Measurements from ENCODE around the gene FREM1.

The FREM1 gene

DNA sequence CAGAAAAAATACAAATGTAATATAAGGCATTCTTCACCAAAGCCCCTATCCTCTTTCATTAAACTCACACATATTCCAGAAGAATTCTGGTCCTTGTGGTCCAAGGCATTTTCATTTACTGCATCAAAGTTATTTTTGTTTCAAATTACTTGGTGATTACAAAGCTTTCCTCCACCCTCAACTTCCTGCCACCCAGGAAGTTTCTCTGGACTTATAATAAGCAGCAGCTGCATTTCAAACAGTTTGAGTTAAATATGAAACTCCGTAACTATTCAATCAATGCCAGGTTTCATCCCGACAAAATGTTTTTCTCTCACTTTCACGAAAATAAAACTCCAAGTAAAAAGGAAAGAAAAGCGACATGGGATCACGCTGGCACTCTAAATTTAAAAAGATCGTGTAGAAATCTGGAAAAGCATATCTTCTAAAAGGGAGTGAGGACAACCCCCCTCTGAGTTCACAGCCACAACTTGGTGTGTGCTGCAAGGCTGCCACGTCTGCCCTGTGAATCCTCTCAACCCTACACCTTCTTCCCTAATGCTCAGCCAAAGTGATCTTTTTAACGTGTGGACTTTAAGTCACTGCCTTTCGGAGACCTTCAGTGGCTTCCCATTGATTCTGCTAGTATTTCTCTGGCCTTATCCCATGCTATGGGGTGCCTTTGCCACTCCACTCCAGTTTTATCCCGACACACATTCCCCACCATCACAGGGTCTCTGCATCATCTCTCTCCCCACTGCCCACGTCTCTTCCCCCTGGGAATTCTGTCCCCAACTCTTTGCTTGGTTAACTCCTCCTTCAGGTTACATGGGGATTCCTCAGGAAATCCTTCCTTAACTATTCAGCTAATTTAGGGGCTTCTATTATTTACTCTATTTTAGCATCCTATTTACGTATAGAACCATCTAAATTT is 96.6 kb downstream of the FREM1 start:
- DNase-seq (ENCODE audit: low read depth) = no peak

DNA sequence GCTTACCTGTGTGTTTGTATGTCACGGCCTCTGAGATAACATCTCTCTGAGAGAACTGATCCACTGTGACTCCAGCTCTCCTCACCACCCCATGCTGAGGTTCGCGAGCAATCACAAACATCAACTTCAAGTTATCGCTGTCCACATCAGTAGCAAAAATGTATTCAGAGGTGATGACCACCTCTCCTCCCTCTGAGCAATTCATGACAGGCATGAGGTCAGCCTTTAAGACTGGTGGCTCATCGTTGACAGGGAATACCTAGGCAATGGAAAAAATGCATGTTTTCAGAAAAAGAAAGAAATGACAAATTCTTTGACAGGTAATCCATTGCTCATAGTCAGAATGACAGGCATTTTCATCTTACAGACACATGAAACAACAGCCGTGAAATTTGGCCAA is 97.4 kb downstream of the FREM1 start:
- no peak for DNase-seq (ENCODE audit: low read depth)

DNA sequence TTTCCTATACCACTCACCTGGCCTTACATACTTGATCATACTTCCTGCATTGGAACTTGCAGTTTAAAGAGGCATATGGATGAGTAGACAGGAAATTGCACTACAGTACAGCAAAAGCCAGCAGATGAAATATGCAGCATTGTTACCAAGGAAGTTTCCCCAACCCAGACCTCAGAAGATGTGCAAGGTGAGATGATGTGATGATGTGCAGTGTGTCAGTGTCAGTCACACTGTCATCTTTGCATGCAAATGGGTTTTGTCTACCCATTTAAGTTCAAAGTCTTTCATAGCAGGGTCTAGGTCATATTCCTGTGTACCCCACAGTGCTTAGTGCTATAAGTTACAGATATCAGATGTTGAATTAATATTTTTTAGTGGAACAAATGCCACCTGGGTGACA is 98.4 kb downstream of the FREM1 start:
- DNase-seq (ENCODE audit: low read depth) = no peak

DNA sequence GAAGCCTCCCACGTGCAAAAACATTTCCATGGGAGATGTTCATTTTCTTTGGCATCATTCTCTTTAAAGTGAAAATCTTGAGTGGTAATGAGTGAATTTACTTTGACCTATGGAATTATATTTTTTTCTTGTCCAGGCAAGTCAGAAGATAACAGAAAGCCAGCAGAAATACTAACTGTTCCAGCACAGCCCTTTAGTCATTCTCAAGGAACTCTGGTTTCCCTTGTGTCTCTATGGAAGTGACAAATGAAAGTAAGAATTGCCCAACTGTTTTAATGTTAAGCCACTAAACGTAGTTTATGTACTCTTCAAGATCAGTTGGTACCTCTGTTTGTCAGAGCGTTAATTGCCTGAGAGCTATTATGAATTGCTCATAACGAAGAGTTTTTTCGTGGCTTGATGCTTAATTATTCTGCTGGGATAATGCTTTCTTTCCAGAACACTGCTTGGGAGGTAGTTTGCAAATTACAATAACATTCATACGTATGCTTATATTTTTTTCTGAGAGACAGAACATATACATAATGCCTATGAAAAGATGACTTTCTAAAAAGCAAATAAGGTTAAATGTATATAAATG is 103.2 kb downstream of the FREM1 start:
- no peak for DNase-seq (ENCODE audit: low read depth)

DNA sequence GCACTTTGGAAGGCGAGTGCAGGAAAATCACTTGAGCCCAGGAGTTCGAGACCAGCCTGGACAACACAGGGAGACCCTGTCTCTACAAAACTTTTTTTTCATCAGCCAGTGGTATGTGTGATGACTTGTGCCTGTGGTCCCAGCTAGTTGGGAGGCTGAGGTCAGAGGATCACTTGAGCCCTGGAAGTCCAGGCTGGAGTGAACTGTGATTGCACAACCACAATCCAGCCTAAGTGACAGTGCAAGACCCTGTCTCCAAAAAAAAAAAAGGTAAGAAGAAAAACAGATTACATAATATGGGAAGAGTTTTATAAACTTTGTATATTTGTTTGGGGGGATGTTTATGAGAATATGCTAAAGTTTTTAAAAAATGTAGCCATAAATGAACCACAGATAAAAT is 111.2 kb downstream of the FREM1 start:
- no peak for DNase-seq (ENCODE audit: low read depth)

DNA sequence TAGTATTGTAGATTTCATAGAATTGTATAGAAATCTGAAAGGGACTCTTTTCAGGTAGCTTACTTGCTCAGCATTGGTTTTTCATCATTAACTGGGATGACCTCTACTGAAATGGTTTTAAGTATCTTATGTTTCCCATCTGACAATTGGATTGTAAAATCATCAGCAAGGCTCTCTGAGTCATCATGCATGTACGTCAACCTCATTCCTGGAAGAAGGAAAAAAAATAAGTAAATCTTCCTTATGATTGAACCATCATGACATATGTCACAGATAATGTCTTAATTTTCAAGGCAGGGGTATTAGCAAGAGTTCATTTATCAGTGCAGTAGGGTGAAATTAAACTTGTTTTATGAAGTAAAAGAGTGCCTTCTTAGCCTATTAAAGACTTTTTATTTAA is 112.8 kb downstream of the FREM1 start:
- DNase-seq (ENCODE audit: low read depth) = no peak

DNA sequence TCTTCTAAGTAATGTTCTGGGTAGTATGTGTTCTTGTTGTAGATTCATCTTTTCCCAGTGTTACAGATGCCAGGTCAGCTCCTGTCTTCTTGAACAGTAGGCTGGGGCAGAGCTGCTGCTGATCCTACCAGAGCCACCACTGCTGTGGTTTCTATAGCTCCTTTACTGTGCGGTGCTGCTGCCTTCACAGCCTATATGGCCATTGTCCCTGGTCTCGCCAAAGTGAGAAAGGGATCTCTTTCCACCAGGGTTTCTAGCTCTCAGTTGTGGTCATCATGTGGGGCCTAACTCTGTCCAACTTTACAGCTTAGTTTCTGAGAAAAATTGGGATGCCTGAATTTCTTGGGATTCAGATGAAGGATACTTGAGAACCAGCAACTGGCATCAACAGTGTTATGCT is 116.8 kb downstream of the FREM1 start:
- no peak for DNase-seq (ENCODE audit: low read depth)

DNA sequence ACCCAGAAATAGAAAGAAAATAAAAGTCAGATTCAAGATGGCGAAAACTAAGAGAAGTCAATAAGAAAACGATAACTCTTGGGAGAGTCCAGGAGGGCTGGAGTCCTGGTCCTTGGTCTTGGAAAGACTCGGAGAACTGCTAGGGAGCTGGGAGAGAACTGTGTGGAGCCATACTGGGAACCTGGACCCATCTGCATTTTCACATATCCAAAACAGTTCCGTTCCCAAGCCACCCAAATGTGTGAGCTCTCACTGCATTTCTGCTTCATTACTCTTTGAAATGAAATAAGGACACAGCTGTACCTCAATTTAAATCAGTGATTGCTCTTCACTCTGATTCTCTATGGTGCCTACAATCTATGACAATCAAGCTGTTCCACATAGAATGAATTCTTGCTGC is 119.6 kb downstream of the FREM1 start:
- DNase-seq (ENCODE audit: low read depth) = no peak

DNA sequence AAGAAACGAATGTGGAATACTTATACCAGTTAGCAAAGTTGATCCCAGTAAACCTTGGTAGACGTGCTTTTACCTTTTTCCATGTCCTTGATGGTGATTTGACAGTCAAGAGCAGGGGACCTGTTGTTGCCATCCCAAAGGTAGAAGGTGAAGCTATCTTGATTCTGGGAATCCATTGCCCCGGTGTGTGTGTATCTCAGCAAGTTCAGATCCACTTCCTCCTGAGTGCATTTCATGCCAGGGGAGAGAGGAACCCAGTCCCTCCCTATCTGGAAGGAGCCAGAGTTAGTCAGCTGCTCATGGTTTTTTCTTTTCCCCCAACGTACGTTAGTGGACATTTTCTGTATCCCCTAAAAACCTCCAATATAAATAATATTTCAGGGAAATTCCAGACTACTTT is 121.4 kb downstream of the FREM1 start:
- no peak for DNase-seq (ENCODE audit: low read depth)

DNA sequence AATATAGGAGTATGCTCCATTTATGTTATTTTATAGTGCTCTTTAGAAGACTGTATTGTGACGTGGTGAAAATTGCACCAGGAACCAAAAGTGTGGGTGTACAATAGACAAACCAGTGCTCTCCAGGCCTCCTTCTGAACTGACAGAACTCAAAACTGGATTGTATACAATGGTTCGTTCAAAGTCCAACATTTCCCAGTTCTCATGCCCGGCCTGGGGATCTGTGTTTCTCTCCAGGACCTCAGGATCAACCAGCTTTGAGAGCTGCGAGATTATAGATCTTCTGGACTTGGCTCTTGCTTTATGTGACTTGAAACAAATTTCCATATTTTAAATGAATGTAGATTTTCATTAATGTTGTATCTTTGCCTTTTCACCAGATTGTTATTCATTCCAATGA is 126.9 kb downstream of the FREM1 start:
- no peak for DNase-seq (ENCODE audit: low read depth)

DNA sequence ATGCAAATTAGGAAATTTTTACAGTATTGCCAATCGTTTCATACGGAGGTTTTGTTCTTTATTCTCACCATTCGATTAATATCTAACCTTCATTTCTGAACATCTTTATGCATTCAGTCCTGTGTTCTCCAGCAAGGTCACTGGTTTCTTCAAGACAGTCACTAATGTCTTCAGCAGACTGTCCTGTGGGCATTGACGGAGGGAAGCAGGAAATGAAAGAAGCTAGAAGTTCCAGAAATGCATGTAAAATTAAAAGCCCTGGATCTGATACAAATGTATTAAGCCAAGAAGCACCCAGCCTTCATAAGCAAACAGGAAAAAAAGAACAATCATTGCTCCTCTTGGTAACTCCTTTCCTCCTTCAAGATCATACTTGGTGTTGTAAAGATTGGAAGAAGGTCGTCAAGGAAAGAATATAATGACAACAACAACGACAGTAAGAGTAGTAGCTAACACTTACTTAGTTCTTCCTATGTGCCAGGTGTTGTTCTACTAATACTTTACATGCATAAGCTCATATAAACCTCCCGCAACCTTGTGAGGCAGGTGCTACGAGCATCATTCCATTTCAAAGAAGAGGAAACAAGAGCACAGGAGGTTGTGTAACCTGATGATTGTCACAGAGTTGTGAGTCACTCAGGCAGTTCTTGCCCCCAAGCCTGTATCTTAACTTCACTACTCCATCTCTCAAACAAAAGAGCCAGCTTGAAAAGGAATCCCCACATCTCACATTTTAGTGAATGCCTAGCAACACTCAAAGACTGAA is 127.8 kb downstream of the FREM1 start:
- no peak for DNase-seq (ENCODE audit: low read depth)

DNA sequence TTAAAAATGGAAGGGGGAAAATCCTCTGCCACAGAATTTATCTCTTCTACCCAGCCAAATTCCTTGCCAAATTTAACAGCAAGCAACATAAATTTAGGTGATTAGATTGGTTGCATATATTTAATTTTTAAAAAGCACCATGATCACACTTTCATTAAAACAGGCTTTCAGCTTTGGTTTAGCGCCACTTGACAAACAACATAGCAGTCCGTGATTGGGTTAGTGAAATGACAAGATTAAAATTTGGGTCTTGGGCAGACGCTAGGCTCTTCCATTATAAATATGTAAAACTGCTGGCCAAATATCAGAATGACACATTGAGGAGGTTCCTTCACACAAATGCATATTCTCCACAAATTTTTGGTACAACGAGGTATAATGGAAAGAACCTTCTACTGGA is 129.5 kb downstream of the FREM1 start:
- no peak for DNase-seq (ENCODE audit: low read depth)

DNA sequence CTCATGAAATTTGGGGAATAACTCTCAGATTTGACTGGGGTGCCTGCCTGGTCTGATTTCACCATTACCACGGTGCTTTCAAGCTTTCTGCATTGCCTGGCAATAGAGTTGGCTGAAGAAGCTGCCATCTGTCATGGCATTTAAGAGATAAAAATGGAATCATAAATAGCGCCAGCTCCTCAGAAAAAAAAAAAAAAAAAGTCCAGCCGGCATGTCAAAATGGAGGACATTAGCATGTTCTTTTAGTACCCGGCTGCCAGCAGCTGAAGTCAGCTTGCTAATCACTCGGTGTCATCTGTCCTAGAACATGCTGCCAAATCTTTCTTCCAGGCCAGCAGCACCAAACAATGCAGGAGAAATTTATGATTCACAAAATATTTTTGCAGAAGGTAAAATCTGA is 130.0 kb downstream of the FREM1 start:
- DNase-seq (ENCODE audit: low read depth) = no peak

DNA sequence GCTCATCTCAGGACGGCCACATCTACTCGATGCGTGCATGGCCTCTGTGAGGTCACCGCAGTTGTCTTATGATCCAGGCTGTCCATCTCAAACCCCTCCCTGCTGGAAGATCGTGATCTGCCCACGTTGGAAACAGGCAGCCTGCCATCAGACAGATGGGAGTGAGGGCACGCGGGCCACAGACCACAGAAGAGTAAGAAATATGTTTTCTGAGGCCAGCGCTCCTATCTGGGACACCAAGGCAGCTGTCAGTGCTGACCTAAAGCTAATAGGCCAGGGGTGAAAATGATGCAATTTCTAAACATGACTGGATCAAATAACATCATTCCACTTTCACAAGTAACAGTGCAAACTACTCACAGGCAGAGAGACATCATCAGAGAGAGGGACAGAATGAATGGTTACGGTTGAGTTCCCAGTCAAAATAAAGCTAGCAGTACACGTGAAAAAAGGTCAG is 130.6 kb downstream of the FREM1 start:
- no peak for DNase-seq (ENCODE audit: low read depth)

DNA sequence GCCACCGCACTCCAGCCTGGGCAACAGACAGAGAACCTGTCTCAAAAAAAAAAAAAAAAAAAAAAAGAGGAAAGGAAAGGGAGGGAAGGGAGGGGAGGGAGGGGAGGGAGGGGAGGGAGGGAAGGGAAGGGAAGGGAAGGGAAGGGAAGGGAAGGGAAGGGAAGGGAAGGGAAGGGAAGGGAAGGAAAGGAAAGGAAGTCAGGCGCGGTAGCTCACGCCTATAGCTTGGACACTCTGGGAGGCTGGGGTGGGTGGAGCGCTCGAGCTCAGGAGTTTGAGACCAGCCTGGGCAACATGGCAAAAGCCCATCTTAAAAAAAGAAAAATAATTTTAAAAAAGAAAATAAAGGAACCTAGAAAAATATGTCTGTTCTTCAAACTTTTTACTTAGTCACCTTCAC is 131.7 kb downstream of the FREM1 start:
- no peak for DNase-seq (ENCODE audit: low read depth)

DNA sequence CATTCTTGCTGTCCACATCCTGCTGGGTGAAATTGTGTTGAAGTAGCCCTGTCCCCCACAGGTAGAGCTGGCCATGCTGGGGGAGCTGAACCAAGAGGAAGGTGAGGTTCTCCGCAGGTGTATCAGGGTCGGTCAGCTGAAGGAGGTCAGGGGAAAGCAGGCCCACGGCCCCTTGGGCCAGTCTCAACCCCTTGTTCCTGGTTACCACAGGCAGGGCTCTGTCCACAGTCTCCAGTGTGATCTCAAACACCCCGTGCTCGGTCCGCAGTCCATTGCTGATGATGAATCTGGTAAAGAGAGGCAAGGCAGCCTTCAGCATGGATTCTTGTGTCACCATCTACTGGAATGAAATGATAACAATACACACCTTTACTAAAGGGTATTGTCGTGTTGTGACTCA is 134.3 kb downstream of the FREM1 start:
- no peak for DNase-seq (ENCODE audit: low read depth)

DNA sequence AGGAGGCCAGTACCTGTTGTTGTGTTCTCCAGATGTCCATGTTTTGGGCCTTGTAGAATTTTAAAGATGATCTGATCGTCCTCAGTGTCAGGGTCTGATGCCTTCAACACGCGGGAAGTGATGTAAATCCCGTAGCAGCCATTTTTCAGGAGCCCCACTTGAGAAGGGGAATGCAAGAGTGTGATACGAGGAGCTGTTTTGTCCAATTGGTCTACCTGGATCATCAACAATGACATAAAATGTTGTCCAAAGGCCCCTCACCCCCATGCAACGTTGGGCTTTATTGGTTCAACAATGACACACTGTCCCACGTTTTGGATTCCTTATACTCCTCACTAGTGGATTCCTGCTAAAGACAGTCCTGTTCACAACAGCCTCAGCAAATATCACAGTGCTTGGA is 139.6 kb downstream of the FREM1 start:
- DNase-seq (ENCODE audit: low read depth) = no peak

DNA sequence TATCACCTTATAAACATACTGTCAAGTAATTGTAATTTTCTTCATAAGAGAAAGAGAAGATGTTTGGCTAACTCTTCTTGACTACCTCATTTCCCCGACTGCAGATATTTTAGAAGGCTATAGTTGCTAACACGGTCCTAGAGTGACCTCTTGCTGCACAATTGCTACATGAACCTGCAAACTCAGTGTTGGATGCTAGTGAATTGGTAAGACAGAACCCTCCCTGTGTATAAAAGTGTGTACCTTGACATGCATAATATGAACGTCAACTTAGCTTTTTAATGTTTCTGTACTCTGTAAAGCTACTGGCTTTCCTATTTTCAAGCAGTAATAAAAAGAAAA is 141.0 kb downstream of the FREM1 start:
- no peak for DNase-seq (ENCODE audit: low read depth)

DNA sequence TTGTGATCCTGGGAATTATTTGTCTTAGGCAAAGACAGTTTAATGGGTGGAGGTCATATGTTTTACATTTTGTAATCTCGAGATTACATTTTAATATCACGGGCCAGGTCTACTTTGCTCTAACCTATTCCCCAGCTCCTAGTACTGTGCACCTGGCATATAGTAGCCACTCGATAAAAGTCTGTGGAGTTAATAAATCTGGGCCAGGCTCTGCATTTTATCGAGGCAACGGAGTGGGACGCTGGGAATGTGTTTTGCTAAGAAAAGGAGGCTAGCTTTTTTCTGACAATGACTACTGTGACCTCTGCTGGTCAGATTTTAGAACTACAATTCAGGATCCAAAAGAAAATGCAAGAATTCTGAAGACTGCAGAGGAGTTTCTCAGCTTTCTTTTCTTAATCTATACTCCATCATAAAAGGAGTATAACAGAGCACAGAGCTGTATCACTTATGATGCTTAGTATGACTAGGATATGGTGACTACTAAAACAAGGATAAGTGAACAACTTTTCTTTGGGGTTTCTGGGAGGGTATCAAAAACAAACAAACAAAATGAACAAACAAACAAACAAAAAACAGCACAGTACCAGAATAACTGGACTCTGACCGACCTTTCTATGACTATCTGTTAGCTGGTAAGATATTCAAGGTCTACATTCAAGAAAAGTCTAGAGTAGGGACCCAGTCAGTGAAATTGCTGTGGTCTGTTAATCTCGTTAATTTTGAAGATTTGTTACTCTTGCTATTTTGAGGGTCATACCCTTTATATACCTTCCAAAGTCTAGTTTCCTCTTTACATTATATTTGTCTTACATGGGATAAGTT is 141.6 kb downstream of the FREM1 start:
- no peak for DNase-seq (ENCODE audit: low read depth)

DNA sequence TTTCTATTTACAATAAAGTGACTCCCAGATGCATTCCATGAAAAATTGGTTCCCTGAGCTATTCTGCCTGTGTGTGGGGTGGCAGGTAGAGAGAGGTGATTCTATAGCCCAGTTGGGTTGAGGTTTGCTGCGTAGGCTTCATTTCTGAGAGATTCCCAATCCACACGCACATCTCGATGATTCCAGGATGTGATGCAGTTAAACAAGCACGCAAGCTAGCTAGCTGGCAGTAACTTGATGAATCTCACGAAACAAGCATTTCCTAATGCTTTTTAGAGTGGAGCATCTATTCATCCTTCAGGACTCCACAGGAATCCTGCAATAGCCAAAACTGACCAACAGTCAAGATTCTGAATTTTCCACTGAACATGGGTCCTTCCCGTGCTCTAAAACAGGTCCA is 143.9 kb downstream of the FREM1 start:
- DNase-seq (ENCODE audit: low read depth) = no peak

DNA sequence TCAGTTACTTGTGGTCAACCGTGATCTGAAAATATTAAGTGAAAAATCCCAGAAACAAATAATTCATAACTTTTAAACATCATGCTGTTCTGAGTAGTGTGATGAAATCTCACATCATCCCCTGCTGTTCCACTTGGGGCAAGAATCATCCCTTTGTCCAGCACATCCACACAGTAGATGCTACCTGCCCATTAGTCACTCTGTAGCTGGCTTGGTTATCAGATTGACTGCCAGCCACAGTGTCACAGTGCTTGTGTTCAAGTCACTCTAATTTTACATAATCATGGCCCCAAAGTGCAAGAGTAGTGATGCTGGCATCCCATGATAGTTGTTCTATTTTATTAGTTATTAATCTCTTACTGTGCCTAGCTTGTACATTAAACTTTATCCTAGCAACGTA is 148.6 kb downstream of the FREM1 start:
- DNase-seq (ENCODE audit: low read depth) = no peak

DNA sequence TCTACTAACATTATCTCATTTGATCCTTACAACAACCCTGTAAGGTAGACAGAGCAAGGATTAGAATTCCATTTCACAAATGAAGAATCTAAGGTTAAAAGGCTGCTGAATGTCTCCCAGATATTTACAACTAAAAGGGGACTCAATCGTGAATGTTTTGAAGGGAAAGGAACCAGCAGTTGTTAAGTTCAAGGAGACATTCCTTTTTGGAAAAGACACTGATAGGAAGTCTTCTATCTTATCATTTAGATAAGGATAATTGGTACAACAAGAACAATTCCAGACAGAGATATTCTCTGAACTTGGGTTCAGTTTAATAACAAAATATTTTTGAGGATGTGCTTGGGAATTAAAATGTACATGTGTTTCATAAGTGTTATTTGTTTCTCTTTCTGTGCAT is 150.2 kb downstream of the FREM1 start:
- no peak for DNase-seq (ENCODE audit: low read depth)
